H1 (cell line): ENCODE data around the gene ERV3-1. TPM values are rescaled to one million over a fixed set of nuclear protein-coding genes. Genes with fewer than 3 reads are reported as not detected.

Source experiments
- CTCF ChIA-PET: fragments of 300-600 bp; sonication (Branson Sonifier 250); formaldehyde crosslinking; loops from one replicate; lab custom pipeline; 2021; ENCODE audit not compliant: partially characterized antibody; lab: Charles Lee
- POLR2A ChIA-PET: fragments of 300-600 bp; sonication (Branson Sonifier 250); formaldehyde crosslinking; loops from one replicate; lab custom pipeline; 2021; ENCODE audit warnings: inconsistent platforms; ENCODE audit not compliant: partially characterized antibody; lab: Charles Lee
- DNase-seq, 2 experiments: peaks; one replicate each; pipeline versions ENCODE4 v3.0.0 to v3.0.0-alpha.2; 2010 to 2022; ENCODE audit warnings: low spot score in 2 of 2, low read depth in 1 of 2, mixed read lengths in 1 of 2
- FAIRE-seq: peaks from 2 replicates; lab custom pipeline; 2011; peaks lifted over from hg19 to GRCh38; lab: Jason Lieb, UNC
- H2AFZ ChIP-seq: 2 replicates; pipeline ENCODE4 v1.8.1; 2012; ENCODE audit warnings: low read length, inconsistent platforms
- H2AK5ac ChIP-seq: 2 replicates; pipeline ENCODE4 v1.6.1; 2013; ENCODE audit warnings: low read depth, low read length
- H2BK120ac ChIP-seq: replicated peaks from 2 replicates; pipeline ENCODE3; 2013; ENCODE audit warnings: low read depth, low read length, inconsistent platforms
- H2BK12ac ChIP-seq: 2 replicates; pipeline ENCODE4 v1.6.1; 2013; ENCODE audit warnings: low read depth, low read length
- H2BK15ac ChIP-seq: 2 replicates; pipeline ENCODE4 v1.6.1; 2013; ENCODE audit warnings: low read length
- H2BK20ac ChIP-seq: 2 replicates; pipeline ENCODE4 v1.6.1; 2013; ENCODE audit warnings: low read length
- H2BK5ac ChIP-seq: 2 replicates; pipeline ENCODE4 v1.6.1; 2013; ENCODE audit warnings: low read depth, low read length
- H3K14ac ChIP-seq: 2 replicates; pipeline ENCODE4 v1.6.1; 2013; ENCODE audit warnings: inconsistent platforms; ENCODE audit not compliant: insufficient read length
- H3K18ac ChIP-seq: 2 replicates; pipeline ENCODE4 v1.6.1; 2013; ENCODE audit warnings: low read length; ENCODE audit errors: extremely low read depth
- H3K23ac ChIP-seq: 2 replicates; pipeline ENCODE4 v1.6.1; 2013; ENCODE audit warnings: inconsistent platforms; ENCODE audit not compliant: insufficient read length
- H3K23me2 ChIP-seq: 2 replicates; pipeline ENCODE4 v1.6.1; 2013; ENCODE audit warnings: low read depth, low read length
- H3K27ac ChIP-seq: 2 replicates; pipeline ENCODE4 v1.6.1; 2011; ENCODE audit warnings: low read depth, low read length, inconsistent platforms
- H3K27me3 ChIP-seq, 4 experiments: replicated peaks in 1 of 4; 1 replicate in 1 of 4; 2 replicates in 3 of 4; pipeline versions ENCODE4 v1.6.1 to v1.8.1; 2011 to 2013; ENCODE audit warnings: low read length in 3 of 4, mild to moderate bottlenecking in 3 of 4, inconsistent platforms in 2 of 4, mixed read lengths in 2 of 4, moderate library complexity in 1 of 4; ENCODE audit not compliant: control insufficient read depth in 3 of 4, insufficient read depth in 3 of 4; ENCODE audit errors: extremely low read depth in 1 of 4
- H3K36me3 ChIP-seq, 4 experiments: 2 replicates each; pipeline versions ENCODE4 v1.6.1 to v1.8.1; 2011 to 2013; ENCODE audit warnings: mild to moderate bottlenecking in 4 of 4, low read length in 3 of 4, moderate library complexity in 2 of 4, control low read depth in 1 of 4, inconsistent platforms in 1 of 4; ENCODE audit not compliant: insufficient read depth in 4 of 4, control insufficient read depth in 2 of 4
- H3K4ac ChIP-seq: replicated peaks from 2 replicates; pipeline ENCODE3; 2013; ENCODE audit warnings: low read length, low read depth, mixed read lengths, inconsistent platforms; ENCODE audit not compliant: insufficient read length
- H3K4me1 ChIP-seq, 4 experiments: replicated peaks in 1 of 4; 1 replicate in 1 of 4; 2 replicates in 3 of 4; pipeline versions ENCODE4 v1.6.1 to v1.8.1; 2011 to 2013; ENCODE audit warnings: low read length in 3 of 4, inconsistent platforms in 2 of 4, mixed read lengths in 1 of 4; ENCODE audit not compliant: insufficient read depth in 4 of 4, control insufficient read depth in 3 of 4
- H3K4me2 ChIP-seq, 2 experiments: 2 replicates each; pipeline versions ENCODE4 v1.6.1 to v1.8.1; 2011 to 2013; ENCODE audit warnings: low read depth in 2 of 2, low read length in 2 of 2, control low read depth in 1 of 2, inconsistent platforms in 1 of 2, mild to moderate bottlenecking in 1 of 2; ENCODE audit not compliant: insufficient read depth in 1 of 2
- H3K4me3 ChIP-seq, 4 experiments: fragments of 200-600, 300-600 bp in 1 of 4; sonication (generic), shearing (Covaris generic), sonication (Bioruptor Twin) in 1 of 4; 2 replicates each; pipeline versions ENCODE4 v1.5.1 to v1.8.1; 2011 to 2016; ENCODE audit warnings: low read length in 4 of 4, low read depth in 3 of 4, control low read depth in 2 of 4, inconsistent platforms in 2 of 4, mild to moderate bottlenecking in 2 of 4, mixed read lengths in 1 of 4, moderate library complexity in 1 of 4; ENCODE audit not compliant: insufficient read depth in 2 of 4; ENCODE audit errors: extremely low read depth in 1 of 4
- H3K56ac ChIP-seq: replicated peaks from 2 replicates; pipeline ENCODE3; 2013; ENCODE audit warnings: low read depth, mild to moderate bottlenecking, mixed read lengths, low read length, inconsistent platforms; ENCODE audit not compliant: insufficient read length
- H3K79me1 ChIP-seq: 2 replicates; pipeline ENCODE4 v1.6.1; 2013; ENCODE audit warnings: low read depth, low read length, control low read depth
- H3K79me2 ChIP-seq, 2 experiments: 2 replicates each; pipeline versions ENCODE4 v1.6.1 to v1.8.1; 2012 to 2013; ENCODE audit warnings: low read length in 2 of 2, mild to moderate bottlenecking in 2 of 2, inconsistent platforms in 1 of 2; ENCODE audit not compliant: insufficient read depth in 2 of 2, control insufficient read depth in 1 of 2
- H3K9ac ChIP-seq, 4 experiments: replicated peaks in 1 of 4; 1 replicate in 1 of 4; 2 replicates in 3 of 4; pipeline versions ENCODE4 v1.6.1 to v1.8.1; 2011 to 2013; ENCODE audit warnings: low read depth in 3 of 4, low read length in 3 of 4, control low read depth in 2 of 4, mild to moderate bottlenecking in 2 of 4, moderate library complexity in 2 of 4, inconsistent platforms in 1 of 4; ENCODE audit errors: extremely low read depth in 1 of 4
- H3K9me3 ChIP-seq, 2 experiments: 2 replicates each; pipeline versions ENCODE4 v1.6.1 to v1.8.1; 2012 to 2013; ENCODE audit warnings: mild to moderate bottlenecking in 2 of 2, moderate library complexity in 2 of 2, control low read depth in 1 of 2, inconsistent platforms in 1 of 2, low read depth in 1 of 2, low read length in 1 of 2, mixed read lengths in 1 of 2; ENCODE audit not compliant: insufficient read depth in 2 of 2
- H4K20me1 ChIP-seq, 2 experiments: replicated peaks in 1 of 2; 2 replicates each; pipeline versions ENCODE3 to v1.8.1; 2011 to 2013; ENCODE audit warnings: inconsistent platforms in 2 of 2, low read length in 2 of 2, mild to moderate bottlenecking in 1 of 2; ENCODE audit not compliant: insufficient read depth in 2 of 2, control insufficient read depth in 1 of 2
- H4K5ac ChIP-seq: 2 replicates; pipeline ENCODE4 v1.6.1; 2013; ENCODE audit warnings: low read length, low read depth, mixed read lengths, inconsistent platforms; ENCODE audit not compliant: insufficient read length
- H4K8ac ChIP-seq: 2 replicates; pipeline ENCODE4 v1.8.0; 2013; ENCODE audit warnings: mild to moderate bottlenecking, moderate library complexity, low read length, inconsistent platforms; ENCODE audit not compliant: insufficient read depth; ENCODE audit errors: extremely low read depth
- H4K91ac ChIP-seq: replicated peaks from 2 replicates; pipeline ENCODE3; 2013; ENCODE audit warnings: low read length, mixed read lengths, inconsistent platforms; ENCODE audit not compliant: insufficient read length
- ATF3 ChIP-seq: IDR thresholded peaks from 2 replicates; pipeline ENCODE4 v1.6.1; 2011; ENCODE audit warnings: low read depth, mild to moderate bottlenecking, low read length; ENCODE audit not compliant: insufficient read depth
- CHD1 ChIP-seq: IDR thresholded peaks from 2 replicates; pipeline ENCODE4 v1.6.1; 2012; ENCODE audit warnings: low read depth, low read length, improper control_type of control experiment
- CTBP2 ChIP-seq: IDR thresholded peaks from 2 replicates; pipeline ENCODE4 v1.7.0; 2011; ENCODE audit warnings: borderline replicate concordance, mild to moderate bottlenecking, moderate library complexity, mixed read lengths, low read length; ENCODE audit not compliant: insufficient read depth, insufficient read length
- HDAC2 ChIP-seq, 2 experiments: fragments of 300-600 bp in 1 of 2; sonication (generic) in 1 of 2; IDR thresholded peaks; 2 replicates each; pipeline ENCODE4 v1.6.1; 2011 to 2012; ENCODE audit warnings: low read depth in 2 of 2, low read length in 2 of 2, mild to moderate bottlenecking in 2 of 2, moderate library complexity in 2 of 2, borderline replicate concordance in 1 of 2, inconsistent platforms in 1 of 2
- JUN ChIP-seq: IDR thresholded peaks from 2 replicates; pipeline ENCODE4 v1.6.1; 2011; ENCODE audit warnings: low read depth, mild to moderate bottlenecking, improper control_type of control experiment, low read length
- KDM4A ChIP-seq: IDR thresholded peaks from one replicate; pipeline ENCODE4 v1.7.1; 2012; ENCODE audit warnings: low read depth, mild to moderate bottlenecking, moderate library complexity, low read length, inconsistent platforms; ENCODE audit not compliant: severe bottlenecking
- KDM5A ChIP-seq: fragments of 200-600 bp; IDR thresholded peaks from 2 replicates; pipeline ENCODE4 v1.7.1; 2012; ENCODE audit warnings: mild to moderate bottlenecking, low read length, inconsistent platforms, mixed read lengths
- NRF1 ChIP-seq: IDR thresholded peaks from 2 replicates; pipeline ENCODE4 v1.6.1; 2011; ENCODE audit warnings: mild to moderate bottlenecking, low read depth, low read length, improper control_type of control experiment
- POLR2A ChIP-seq, 2 experiments: IDR thresholded peaks; 1 replicate in 1 of 2; 2 replicates in 1 of 2; pipeline ENCODE4 v1.6.1; 2011; ENCODE audit warnings: low read depth in 2 of 2, low read length in 2 of 2, mild to moderate bottlenecking in 2 of 2; ENCODE audit errors: control extremely low read depth in 1 of 2
- POLR2AphosphoS5 ChIP-seq: IDR thresholded peaks from 2 replicates; pipeline ENCODE4 v1.6.1; 2011; ENCODE audit warnings: low read depth, low read length
- RAD21 ChIP-seq, 2 experiments: IDR thresholded peaks in 1 of 2; conservative IDR thresholded peaks in 1 of 2; 2 replicates each; pipeline ENCODE4 v1.6.1; 2011; ENCODE audit warnings: low read depth in 2 of 2, low read length in 2 of 2, improper control_type of control experiment in 1 of 2, inconsistent platforms in 1 of 2, mild to moderate bottlenecking in 1 of 2, moderate library complexity in 1 of 2
- SP2 ChIP-seq: IDR thresholded peaks from 2 replicates; pipeline ENCODE4 v1.6.1; 2012; ENCODE audit warnings: mild to moderate bottlenecking, low read length, inconsistent platforms
- SRF ChIP-seq: IDR thresholded peaks from 2 replicates; pipeline ENCODE4 v1.6.1; 2011; ENCODE audit warnings: mild to moderate bottlenecking, low read depth, low read length, moderate library complexity
- YY1 ChIP-seq: IDR thresholded peaks from 2 replicates; pipeline ENCODE4 v1.6.1; 2011; ENCODE audit warnings: low read depth, mild to moderate bottlenecking, low read length
- WGBS, 2 experiments: shearing (Covaris generic) in 1 of 2; methylation state at CpG; one replicate each; pipeline versions ENCODE4 v1.1.6 to v1.1.7; 2013 to 2015; ENCODE audit warnings: low lambda C conversion rate in 2 of 2, mixed read lengths in 2 of 2, inconsistent platforms in 1 of 2, low coverage in 1 of 2, missing lambda C conversion rate in 1 of 2; ENCODE audit not compliant: insufficient replicate concordance in 2 of 2, insufficient coverage in 1 of 2, insufficient read length in 1 of 2; ENCODE audit errors: extremely low coverage in 1 of 2, missing lambda C conversion rate in 1 of 2; 5-methylcytosine and 5-hydroxymethylcytosine counted together
- polyA plus RNA-seq, 7 experiments: library from polyadenylated mRNA; depleted of rRNA in 3 of 7; stranded (reverse) in 5 of 7; unstranded in 2 of 7; fragments of >200 nt in 5 of 7; fragments of 200-250 nt in 2 of 7; gene quantifications; 1 replicate in 5 of 7; 2 replicates in 1 of 7; 4 replicates in 1 of 7; pipeline versions ENCODE4 v1.2.1 to v1.2.3, GENCODE V29; 2011 to 2013; ENCODE audit warnings: missing spikeins in 2 of 7, mixed read lengths in 2 of 7
- total RNA-seq: library from RNA; stranded (reverse); fragmentation: NEBNext Ultra II Directional; extraction: Animal tissue kit (Norgen Biotek cat#: 25700); gene quantifications from 2 replicates; pipeline ENCODE4 v1.2.1, GENCODE V29; 2021

The ERV3-1 gene
- total and polyA plus RNA-seq, 2 of the 8 experiments (the other 6 are each of a cell fraction or from before 2014, with no cell fraction given): 9.5 to 9.7 TPM

- peak overlapping the region in 1 of 2 experiments; percentile 59; a peak in 1 of 4 replicates for H3K4me2 ChIP-seq
- no peak for FAIRE-seq
- H4K8ac ChIP-seq: no peak overlapping the region
- H3K27ac ChIP-seq: no peak overlapping the region
- peaks cover 6% of the 10 kb centered on the region for H3K79me1 ChIP-seq
- no peak overlapping the region for H3K9ac ChIP-seq
- no peak overlapping the region for H2BK120ac ChIP-seq
- ChIA-PET CTCF (no interaction called here), POLR2A (no interaction called here)
- no peak overlapping the region for H2AK5ac ChIP-seq
- H3K18ac ChIP-seq: no peak overlapping the region
- H3K4me3 ChIP-seq: peak overlapping the region in 1 of 4 experiments; percentile 95; a peak in 1 of 8 replicates
- H3K4me1 ChIP-seq: peaks cover 0 to 3% (median 1%) of the 10 kb centered on the region in 4 experiments; a peak in 3 of 7 replicates
- no peak overlapping the region for H4K5ac ChIP-seq
- no peak overlapping the region for H3K14ac ChIP-seq
- H2BK15ac ChIP-seq: no peak overlapping the region
- H2BK12ac ChIP-seq: no peak overlapping the region
- no peak overlapping the region for H3K23ac ChIP-seq
- WGBS, 2 experiments: 94% methylated on average over 1 of the region's 1 CpG; no CpG with 5 or more reads in 1 of the 2 experiments
- peaks cover 0 to 49% of the 10 kb centered on the region in 2 experiments; a peak in 3 of 4 replicates for H3K79me2 ChIP-seq
- no peak overlapping the region for H3K56ac ChIP-seq
- no peak overlapping the region for H3K4ac ChIP-seq
- H2BK20ac ChIP-seq: no peak overlapping the region
- H3K9me3 ChIP-seq: peaks cover 5 to 9% of the 10 kb centered on the region in 2 experiments; a peak in 2 of 4 replicates
- H4K91ac ChIP-seq: no peak overlapping the region
- peaks cover 0 to 12% (median 4%) of the 10 kb centered on the region in 4 experiments; a peak in 6 of 8 replicates for H3K36me3 ChIP-seq
- H3K23me2 ChIP-seq: 0 out of 2 replicates have a peak, but pooled peaks cover 2% of the 10 kb centered on the region
- H3K27me3 ChIP-seq: no peaks in the 10 kb centered on the region
- DNase-seq: no peak
- H2BK5ac ChIP-seq: no peak overlapping the region
- no peaks in the 10 kb centered on the region for H4K20me1 ChIP-seq
- H2AFZ ChIP-seq: no peak overlapping the region
- no peak for TF ChIP-seq ATF3
- no peak for TF ChIP-seq SRF
- TF ChIP-seq YY1: no peak
- TF ChIP-seq POLR2AphosphoS5: no peak
- TF ChIP-seq RAD21 (IDR thresholded peaks at IDR 0.05 in 1 of 2, conservative IDR thresholded peaks at IDR 0.05 in 1 of 2; ENCODE audit: low read depth in 2 of 2, low read length in 2 of 2): no peak
- TF ChIP-seq CHD1: no peak
- TF ChIP-seq SP2: no peak
- TF ChIP-seq NRF1: no peak
- no peak for TF ChIP-seq HDAC2 (IDR thresholded peaks at IDR 0.05; ENCODE audit: borderline replicate concordance in 1 of 2, low read depth in 2 of 2, low read length in 2 of 2)
- no peak for TF ChIP-seq JUN
- TF ChIP-seq POLR2A (IDR thresholded peaks at IDR 0.05; ENCODE audit: control extremely low read depth in 1 of 2, low read depth in 2 of 2, low read length in 2 of 2): no peak
- TF ChIP-seq KDM5A: no peak
- no peak for TF ChIP-seq KDM4A
- no peak for TF ChIP-seq CTBP2
Measured at GRCh38 chr7:65004575-65004974, 1.9 kb downstream of the ERV3-1 start.
